DOHH2 (cell line): ENCODE results near the gene GPC5.

Experiments used
- CTCF ChIP-seq: fragments of 200-600 bp; sonication (generic); IDR thresholded peaks from one replicate; pipeline ENCODE4 v1.5.1; 2014; ENCODE audit warnings: antibody characterized with exemption, mild to moderate bottlenecking, low read depth, low read length; ENCODE audit not compliant: poor library complexity, severe bottlenecking
- EZH2phosphoT487 ChIP-seq: fragments of 200-600 bp; sonication (generic); IDR thresholded peaks from 2 replicates; pipeline ENCODE4 v1.6.1; 2017; ENCODE audit warnings: borderline replicate concordance, mild to moderate bottlenecking, antibody characterized with exemption, low read length, moderate library complexity, mixed read lengths

DNA sequence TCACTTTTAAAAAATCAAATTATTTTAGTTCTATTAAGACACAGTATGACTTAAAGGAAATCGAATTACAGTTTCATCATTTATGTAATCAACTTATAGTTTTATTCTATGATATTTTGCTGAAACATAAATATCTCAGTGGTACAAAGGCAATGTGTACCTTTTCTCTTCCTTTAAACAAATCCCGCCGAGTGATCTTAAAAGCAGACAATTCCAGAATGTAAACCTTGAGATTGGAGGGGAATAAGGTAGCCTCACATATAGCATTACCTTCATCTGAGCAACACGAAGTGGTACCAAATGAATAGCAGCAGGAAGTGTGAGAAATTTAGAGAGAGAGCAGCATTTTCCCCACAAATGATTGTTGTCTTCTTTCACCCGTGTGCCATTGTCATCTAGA lies 986.0 kb downstream of the GPC5 start:
- TF ChIP-seq CTCF (no peak), EZH2phosphoT487 (no peak)
